Stimulated activated CD8-positive, alpha-beta memory T cell treated with anti-CD3 and anti-CD28 coated beads, Interleukin-7, amount 100 ng/mL, for 1 hour (primary cell): ENCODE data around the gene GID8.

Source experiments
- DNase-seq, 2 donors: peaks; one replicate each; pipeline ENCODE4 v3.0.0-alpha.2; 2020; ENCODE audit warnings: low read depth in 2 of 2

GID8 gene

DNA sequence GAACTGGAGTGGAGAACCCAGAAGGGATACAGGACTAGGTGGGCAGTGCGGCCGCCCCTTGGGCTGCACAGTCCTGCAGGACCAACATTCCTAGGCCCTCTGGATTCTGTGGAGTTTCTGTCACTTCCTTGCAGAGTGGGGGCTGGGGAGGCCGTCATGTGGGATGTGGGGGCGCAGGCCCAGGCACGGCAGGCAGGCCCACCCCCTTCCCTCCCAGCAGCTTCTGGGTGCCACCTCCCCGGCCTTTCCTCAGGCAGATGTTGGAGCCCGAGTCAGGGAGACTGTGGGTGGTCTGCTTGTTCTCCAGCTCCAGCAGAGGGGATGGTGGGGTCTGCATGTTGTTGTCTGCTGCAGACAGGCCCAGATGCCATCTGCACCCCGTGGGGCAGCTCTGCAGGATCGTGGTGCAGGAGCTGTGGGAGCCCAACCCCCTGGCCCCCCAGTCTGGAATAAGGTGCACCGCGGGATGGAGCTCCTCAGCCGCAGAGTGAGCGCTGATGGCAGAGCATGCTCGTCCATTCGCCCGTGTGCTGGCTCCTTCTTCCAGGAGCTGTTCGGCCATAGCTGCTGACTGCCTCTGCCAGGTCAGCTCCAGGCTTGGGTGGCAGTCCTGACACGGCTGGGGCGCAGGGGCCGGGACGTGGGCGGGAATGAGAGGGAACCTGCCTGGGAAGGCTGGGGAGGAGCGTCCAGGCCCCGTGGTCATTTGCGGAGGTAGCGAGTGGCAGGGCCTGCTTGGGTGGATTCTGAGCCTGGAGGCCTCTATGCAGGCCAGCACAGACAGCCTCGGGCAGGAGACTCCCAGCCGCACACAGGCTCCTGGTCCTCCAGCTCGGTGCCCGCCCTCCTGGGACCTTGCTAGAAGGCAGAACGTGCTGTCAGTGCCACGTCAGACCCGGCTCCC, 32.6 kb downstream of the GID8 start:
- no peak for DNase-seq

- no peak for DNase-seq
These were observed 33.4 kb downstream of the GID8 start for GRCh38 chr20:62971211-62971949.

- peak; percentile 64 to 76 for DNase-seq
These were observed 34.2 kb downstream of the GID8 start for GRCh38 chr20:62971950-62972844.

- no peak for DNase-seq
These were observed 35.1 kb downstream of the GID8 start for GRCh38 chr20:62972845-62973745.

DNA sequence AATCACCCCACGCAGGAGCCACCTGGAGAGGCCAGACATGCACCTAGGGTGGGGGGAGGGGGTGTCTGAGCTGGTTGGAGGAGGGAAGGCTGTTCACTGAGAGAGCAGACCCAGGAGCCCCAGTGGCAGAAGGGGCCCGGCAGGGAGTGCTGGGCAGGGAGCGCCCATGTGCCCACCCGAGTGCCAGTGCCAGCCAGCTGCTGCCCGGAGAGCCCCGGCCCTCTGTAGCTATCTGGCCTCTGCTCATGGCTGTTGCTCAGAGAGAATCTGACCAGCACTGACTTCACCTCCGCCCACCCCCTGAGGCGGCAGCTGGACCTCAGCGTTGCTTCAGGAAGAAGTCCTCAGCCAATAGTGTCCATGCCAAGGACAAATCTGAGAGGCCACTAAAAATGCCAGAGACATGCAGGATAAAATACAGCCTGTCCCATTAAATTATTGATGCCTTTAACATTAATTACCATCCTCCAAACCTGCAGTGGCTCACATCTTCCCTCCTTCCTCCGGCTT, 37.4 kb downstream of the GID8 start:
- DNase-seq: no peak

DNA sequence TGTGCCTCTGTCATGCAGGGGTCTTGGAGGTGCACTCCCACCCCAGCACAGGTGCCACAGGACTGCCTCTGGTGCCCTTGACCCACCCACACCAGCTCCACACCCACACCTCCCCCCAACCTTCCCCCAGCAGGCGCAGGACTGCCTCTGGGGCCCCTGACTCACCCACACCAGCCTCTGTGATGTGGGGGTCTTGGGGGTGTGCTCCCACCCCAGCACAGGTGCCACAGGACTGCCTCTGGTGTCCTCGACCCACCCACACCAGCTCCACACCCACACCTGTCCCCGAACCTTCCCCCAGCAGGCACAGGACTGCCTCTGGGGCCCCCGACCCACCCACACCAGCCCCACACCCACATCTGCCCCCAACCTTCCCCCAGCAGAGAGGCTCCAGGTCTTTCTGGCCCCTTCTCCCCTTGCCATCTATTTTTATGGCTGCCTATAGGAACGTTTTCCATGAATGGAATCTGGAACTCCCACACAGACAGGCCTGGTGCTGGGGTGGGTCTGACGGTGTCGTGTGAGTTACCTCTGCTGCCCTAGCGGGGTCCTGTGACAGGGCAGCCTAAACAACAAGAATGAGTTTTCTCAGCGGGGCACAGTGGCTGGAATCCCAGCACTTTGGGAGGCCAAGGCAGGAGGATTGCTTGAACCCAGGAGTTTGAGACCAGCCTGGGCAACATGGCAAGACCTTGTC, 38.0 kb downstream of the GID8 start:
- no peak for DNase-seq

GRCh38 chr20:62976886-62977285, 38.9 kb downstream of the GID8 start:
- no peak for DNase-seq

- DNase-seq: peak; percentile 43 to 64
These were observed 39.9 kb downstream of the GID8 start for GRCh38 chr20:62977613-62978560.

DNA sequence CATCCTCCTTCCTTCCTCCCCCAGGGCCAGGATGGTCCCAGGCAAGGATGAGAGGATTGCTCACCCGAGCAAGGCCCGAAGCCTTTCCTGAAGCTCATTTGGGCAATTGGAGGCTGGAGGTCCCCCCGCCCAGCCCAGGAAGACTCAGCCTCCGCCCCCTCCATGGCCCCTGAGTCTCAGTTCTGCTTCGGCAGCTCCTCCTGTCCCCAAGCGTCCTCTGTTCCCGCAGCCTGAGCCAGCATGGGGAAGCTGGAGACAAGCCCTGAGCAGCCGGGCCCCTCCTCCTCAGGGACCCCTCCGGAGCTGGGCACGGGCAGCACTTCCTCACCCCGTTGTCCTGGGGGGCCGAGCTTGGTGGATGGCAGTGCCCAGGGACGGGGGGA, 40.6 kb downstream of the GID8 start:
- no peak for DNase-seq

GRCh38 chr20:62979310-62979709, 41.4 kb downstream of the GID8 start:
- DNase-seq: no peak

DNA sequence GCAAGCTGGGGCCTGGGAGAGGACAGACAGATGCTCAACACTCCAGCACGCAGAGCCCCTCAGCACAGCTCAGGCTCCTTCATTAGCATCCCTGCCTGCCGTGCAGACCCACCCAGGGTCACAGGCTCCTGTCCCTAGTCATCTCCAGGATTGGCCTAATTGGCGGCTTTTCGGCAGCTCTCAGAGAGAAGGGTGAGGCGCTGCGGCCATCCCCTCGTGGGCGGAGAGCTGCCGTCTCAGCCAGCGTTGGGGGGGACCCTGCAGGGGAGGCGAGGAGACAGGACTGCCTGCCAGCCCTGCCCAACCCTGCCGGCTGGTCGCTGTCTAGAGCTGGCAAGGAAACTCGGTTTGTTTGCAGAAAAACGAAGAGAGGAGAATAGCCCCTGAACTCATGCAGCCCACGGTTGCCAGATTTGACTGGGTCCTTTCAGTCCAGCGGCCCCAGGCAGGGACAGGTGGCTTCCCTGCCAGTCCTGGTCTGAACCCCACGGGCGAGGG, 42.0 kb downstream of the GID8 start:
- no peak for DNase-seq

- DNase-seq: no peak
These were observed 42.5 kb downstream of the GID8 start for GRCh38 chr20:62980380-62980960.

DNA sequence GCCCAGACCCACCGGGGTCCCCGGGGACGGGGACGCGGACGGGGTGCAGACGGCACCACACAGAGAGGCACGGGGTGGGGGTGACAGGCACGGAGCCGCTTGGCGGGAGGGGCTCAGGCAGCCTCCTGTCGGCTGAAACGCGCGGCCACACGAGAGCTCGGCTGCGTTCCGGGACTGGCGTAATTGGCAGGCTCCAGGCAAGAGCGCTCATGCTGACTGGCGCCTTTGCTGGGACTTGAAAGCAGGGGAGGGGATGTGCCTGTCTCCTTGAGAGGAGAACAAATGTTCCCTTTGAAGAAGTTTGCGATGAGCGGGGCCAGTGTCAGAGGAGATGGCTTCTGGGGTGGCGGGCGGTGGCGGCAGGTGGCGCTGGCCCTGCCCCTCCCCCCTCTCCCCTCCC, 43.0 kb downstream of the GID8 start:
- no peak for DNase-seq

DNA sequence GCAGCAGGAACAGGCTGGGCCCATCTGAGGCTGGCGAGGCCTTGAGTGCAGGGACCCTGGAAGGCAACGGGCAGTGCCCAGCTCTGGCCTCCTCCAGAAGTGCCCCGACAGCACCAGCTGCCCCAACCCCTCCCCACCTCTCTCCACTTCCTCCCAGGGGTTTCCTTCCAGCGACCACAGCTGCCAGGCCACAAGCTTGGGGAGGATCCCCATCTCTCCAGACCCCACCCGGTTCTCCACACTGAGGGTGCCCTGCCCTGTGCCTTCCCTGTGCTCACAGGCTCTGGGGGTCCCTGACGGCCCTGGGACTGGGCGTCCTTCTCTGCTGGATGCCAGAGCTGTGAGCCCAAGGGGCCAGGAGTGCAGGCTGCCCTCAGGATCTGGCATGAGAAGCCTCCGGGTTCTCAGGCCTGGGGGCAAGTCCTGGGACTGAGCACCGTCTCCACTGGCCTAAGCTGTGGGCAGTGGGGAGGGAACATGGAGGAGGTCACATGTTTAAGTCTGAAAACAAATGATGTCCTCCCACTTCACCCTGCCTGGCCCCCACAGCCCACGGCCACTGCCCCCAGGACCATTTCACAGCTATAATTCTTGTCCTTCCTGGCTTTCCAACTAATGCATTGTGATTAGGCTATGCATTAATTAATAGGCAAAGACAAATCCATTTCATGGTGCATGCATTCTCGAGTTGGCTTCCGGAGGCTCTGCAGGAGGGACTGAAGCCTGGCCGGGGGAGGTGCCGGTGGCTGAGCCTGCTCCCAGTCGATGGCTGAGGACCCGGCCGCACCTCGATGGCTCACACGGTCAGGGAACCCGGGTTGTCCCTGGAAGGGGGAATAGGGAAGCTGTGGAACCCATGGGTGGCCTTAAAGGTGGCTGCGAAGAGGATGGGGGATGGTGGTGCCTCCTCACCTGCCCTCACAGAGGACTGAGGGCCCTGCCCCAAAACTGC, 44.5 kb downstream of the GID8 start:
- no peak for DNase-seq

- DNase-seq: no peak
These were observed 45.3 kb downstream of the GID8 start for GRCh38 chr20:62983210-62983609.

DNA sequence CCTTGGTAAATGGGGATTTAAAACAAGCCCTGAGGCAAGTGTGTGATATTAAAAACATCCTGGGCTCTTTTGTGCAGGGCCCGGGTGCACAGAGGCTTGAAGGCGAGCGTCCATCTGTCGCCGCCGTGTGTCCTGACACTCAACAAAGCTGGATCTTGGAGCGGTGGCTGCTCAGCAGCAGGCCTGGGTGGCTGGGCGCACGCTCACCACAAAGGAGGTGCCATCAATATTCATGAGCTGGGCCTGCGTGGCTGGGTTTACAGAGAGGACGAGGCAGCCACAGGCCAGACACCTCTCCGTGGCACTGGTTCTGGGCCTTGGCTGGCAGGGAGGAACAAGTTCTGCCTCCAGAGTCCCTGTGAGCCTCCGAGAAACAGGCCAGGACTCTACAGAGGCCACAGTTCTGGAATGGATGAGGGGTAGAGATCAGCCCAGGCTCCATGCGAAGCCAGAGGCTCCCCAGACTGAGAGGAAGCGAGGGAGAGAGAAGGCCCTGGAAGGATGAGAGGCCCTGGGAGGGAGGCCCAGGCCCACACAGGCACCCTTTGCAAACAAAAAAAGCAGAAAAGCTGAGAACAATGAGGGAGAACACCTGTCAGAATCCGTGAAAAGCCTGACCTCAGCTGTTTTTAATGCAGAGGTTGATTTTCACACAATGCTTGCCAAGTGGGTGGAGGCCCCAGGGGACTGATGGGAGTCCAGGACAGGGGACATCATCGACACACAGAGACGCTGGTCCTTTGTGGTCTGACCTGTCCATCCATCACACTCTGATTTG, 46.9 kb downstream of the GID8 start:
- DNase-seq: no peak

GRCh38 chr20:62985444-62985778, 47.5 kb downstream of the GID8 start:
- no peak for DNase-seq
